Kidney (tissue), 14 donors: Measurements from ENCODE around the gene TMEM212. TPM values are rescaled to one million over a fixed set of nuclear protein-coding genes. Genes with fewer than 3 reads are reported as not detected.

Experiments
- DNase-seq, 5 donors: peaks; one replicate each; pipeline ENCODE4 v3.0.0-alpha.2; 2013 to 2020
- FAIRE-seq: peaks from 2 replicates; lab custom pipeline; 2012; peaks lifted over from hg19 to GRCh38; lab: Jason Lieb, UNC
- H3K27ac ChIP-seq, 2 donors: one replicate each; pipeline ENCODE4 v1.7.0; 2013; ENCODE audit warnings: low read depth in 2 of 2, low read length in 2 of 2, inconsistent platforms in 1 of 2
- H3K27me3 ChIP-seq: one replicate; pipeline ENCODE4 v1.7.1; 2013; ENCODE audit warnings: low read length, inconsistent platforms; ENCODE audit not compliant: control insufficient read depth, insufficient read depth
- H3K36me3 ChIP-seq, 3 donors: one replicate each; pipeline versions ENCODE4 v1.7.0 to v1.7.1; 2013; ENCODE audit warnings: low read length in 3 of 3, control low read depth in 1 of 3, inconsistent platforms in 1 of 3; ENCODE audit not compliant: insufficient read depth in 3 of 3, control insufficient read depth in 2 of 3
- H3K4me1 ChIP-seq, 3 donors: one replicate each; pipeline versions ENCODE4 v1.7.0 to v1.7.1; 2013; ENCODE audit warnings: low read length in 3 of 3, inconsistent platforms in 1 of 3, low read depth in 1 of 3; ENCODE audit not compliant: control insufficient read depth in 2 of 3, insufficient read depth in 2 of 3
- H3K4me3 ChIP-seq, 3 donors: one replicate each; pipeline versions ENCODE4 v1.7.0 to v1.8.1; 2013; ENCODE audit warnings: low read length in 3 of 3, control low read depth in 1 of 3, inconsistent platforms in 1 of 3
- H3K9ac ChIP-seq, 3 donors: one replicate each; pipeline versions ENCODE4 v1.7.0 to v1.7.1; 2013; ENCODE audit warnings: low read length in 3 of 3, control low read depth in 1 of 3, inconsistent platforms in 1 of 3
- H3K9me3 ChIP-seq, 3 donors: one replicate each; pipeline versions ENCODE4 v1.7.0 to v1.7.1; 2013; ENCODE audit warnings: low read length in 3 of 3, control low read depth in 1 of 3, inconsistent platforms in 1 of 3; ENCODE audit not compliant: control insufficient read depth in 2 of 3, insufficient read depth in 1 of 3
- CTCF ChIP-seq: IDR thresholded peaks from 3 replicates; pipeline ENCODE4 v1.5.1; 2012; ENCODE audit warnings: mild to moderate bottlenecking, moderate library complexity, borderline replicate concordance; ENCODE audit not compliant: insufficient read depth; ENCODE audit errors: extremely low read depth
- intact Hi-C: fragments of 100-400 bp; cut with DNase I; formaldehyde crosslinking; loops from one replicate; pipeline ENCODE4 v1.11.1; 2022
- polyA plus RNA-seq: library from polyadenylated mRNA; stranded (reverse); fragments of 350-450 nt; fragmentation: Illumina TruSeq; extraction: RNeasy Lipid Tissue Mini Kit (QIAGEN cat#74804); gene quantifications from one replicate; pipeline ENCODE4 v1.2.3, GENCODE V29; 2014; ENCODE audit warnings: low read depth, low replicate concordance; ENCODE audit not compliant: insufficient read depth
- total RNA-seq: library from RNA; stranded (reverse); fragmentation: NEBNext Ultra II Directional; extraction: Animal tissue kit (Norgen Biotek cat#: 25700); gene quantifications from one replicate; pipeline ENCODE4 v1.2.1, GENCODE V29; 2021
- donor health status: control.
- donor health status: control.
- donor health status: control.
- donor health status: control.
- donor health status: control.
- donor health status: DM: yes; HTN: yes; CAD: no.
- donor health status: Normal renal cell carcinoma (clear cell type).

Gene TMEM212
- total and polyA plus RNA-seq, 2 donors from 2014 or later: not detected

DNA sequence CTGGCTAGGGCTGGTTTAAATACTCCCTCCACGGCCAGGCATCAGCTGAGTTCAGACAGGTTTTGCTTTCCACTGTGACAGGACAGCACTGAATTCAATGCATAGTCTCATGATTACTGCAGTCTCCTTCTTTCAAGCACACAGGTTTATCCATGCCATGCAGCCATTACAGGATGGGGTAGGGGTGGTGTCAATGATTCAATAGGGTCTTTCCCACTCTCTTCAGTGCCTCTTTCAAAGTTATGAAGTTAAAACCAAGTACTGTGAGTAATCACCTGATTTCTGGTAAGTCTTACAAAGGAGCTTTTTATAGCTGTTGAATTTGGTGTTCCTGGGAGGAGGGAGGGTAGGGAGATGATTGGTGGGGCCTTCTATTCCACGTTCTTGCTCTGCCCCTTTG is 47.2 kb downstream of the TMEM212 start:
- H3K4me1 ChIP-seq: no peaks in the 10 kb centered on the region
- H3K9ac ChIP-seq: no peak overlapping the region
- H3K9me3 ChIP-seq: no peaks in the 10 kb centered on the region
- DNase-seq: no peak
- no peak for TF ChIP-seq CTCF
- no peak overlapping the region for H3K27ac ChIP-seq
- no peaks in the 10 kb centered on the region for H3K36me3 ChIP-seq
- intact Hi-C loops: no loop called here
- H3K27me3 ChIP-seq: no peaks in the 10 kb centered on the region
- H3K4me3 ChIP-seq: no peak overlapping the region
- no peak for FAIRE-seq

DNA sequence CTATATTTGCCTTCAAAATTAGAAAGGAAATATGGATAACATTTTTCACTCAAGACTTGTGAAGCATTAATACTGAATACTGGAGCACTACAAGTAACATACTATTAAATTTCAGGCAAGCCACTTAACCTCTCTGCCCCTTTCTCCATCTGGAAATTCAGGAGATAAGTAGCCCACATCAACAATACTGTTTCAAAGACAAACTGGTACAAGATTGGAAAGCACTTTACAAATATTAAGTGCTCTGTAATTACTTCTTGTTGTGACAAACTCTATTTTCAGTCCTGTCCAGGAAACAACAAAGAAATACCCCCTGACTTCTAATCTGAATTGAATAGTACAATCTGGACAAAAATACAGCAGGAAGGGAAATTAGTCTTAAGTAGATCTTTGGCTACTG is 49.3 kb downstream of the TMEM212 start:
- Histone ChIP-seq H3K4me3 (no peak overlapping the region), H3K36me3 (no peaks in the 10 kb centered on the region), H3K27me3 (no peaks in the 10 kb centered on the region), H3K27ac (no peak overlapping the region), H3K4me1 (no peaks in the 10 kb centered on the region), H3K9ac (no peak overlapping the region), H3K9me3 (no peaks in the 10 kb centered on the region)
- DNase-seq (no peak), FAIRE-seq (no peak)
- no peak for TF ChIP-seq CTCF
- intact Hi-C loops: no loop called here

DNA sequence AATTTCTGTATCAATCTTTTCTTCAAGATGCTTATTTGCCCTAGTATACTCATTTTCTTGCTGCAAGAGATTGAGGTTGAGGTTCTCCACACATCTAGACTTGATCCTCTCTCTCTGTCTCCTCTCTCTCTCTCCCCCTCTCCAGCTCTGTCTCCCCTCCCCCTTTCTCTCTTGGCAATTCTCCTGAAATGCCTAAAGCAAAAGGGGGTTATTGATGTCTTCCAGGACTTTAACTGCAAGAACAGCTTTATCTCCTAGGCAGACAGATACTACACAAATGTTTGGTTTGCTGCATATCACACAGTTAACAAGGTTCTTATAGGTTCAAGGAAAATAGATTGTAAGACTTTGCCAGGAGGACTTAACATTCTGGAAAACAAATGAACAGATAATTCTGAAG is 52.1 kb downstream of the TMEM212 start:
- no peaks in the 10 kb centered on the region for H3K4me1 ChIP-seq
- H3K27me3 ChIP-seq: no peaks in the 10 kb centered on the region
- no peaks in the 10 kb centered on the region for H3K36me3 ChIP-seq
- FAIRE-seq (no peak), DNase-seq (no peak)
- intact Hi-C loops: no loop called here
- no peak for TF ChIP-seq CTCF
- no peaks in the 10 kb centered on the region for H3K9me3 ChIP-seq
- H3K4me3 ChIP-seq: no peak overlapping the region
- H3K9ac ChIP-seq: no peak overlapping the region
- no peak overlapping the region for H3K27ac ChIP-seq

GRCh38 chr3:171895900-171896299 is 52.8 kb downstream of the TMEM212 start:
- DNase-seq (no peak), FAIRE-seq (no peak)
- Histone ChIP-seq H3K4me1 (no peaks in the 10 kb centered on the region), H3K9ac (no peak overlapping the region), H3K9me3 (no peaks in the 10 kb centered on the region), H3K27ac (no peak overlapping the region), H3K4me3 (no peak overlapping the region), H3K27me3 (no peaks in the 10 kb centered on the region), H3K36me3 (no peaks in the 10 kb centered on the region)
- intact Hi-C loops: no loop called here
- no peak for TF ChIP-seq CTCF
